Skeletal muscle cell (primary cell): ENCODE measurements around the gene ABHD18.
"Not testable (repeated sequence)": the region's sequence is repeated elsewhere in the genome, so short reads cannot be mapped to it uniquely, and the experiment has no call there.

Experiments
- DNase-seq: peaks from one replicate; pipeline ENCODE4 v3.0.0-alpha.2; 2010; ENCODE audit warnings: low read depth
- H3K4me3 ChIP-seq: 2 replicates; pipeline ENCODE4 v1.5.1; 2011; ENCODE audit warnings: low read depth, mild to moderate bottlenecking, control low read depth, low read length, moderate library complexity

The ABHD18 gene

GRCh38 chr4:127982445-127982844 is 17.2 kb downstream of the ABHD18 start:
- no peak overlapping the region for H3K4me3 ChIP-seq
- no peak for DNase-seq

GRCh38 chr4:127985989-127986388 is 20.8 kb downstream of the ABHD18 start:
- DNase-seq = no peak
- H3K4me3 ChIP-seq = no peak overlapping the region

GRCh38 chr4:127988638-127989037 is 23.4 kb downstream of the ABHD18 start:
- H3K4me3 ChIP-seq = no peak overlapping the region

GRCh38 chr4:127993151-127993550 is 27.9 kb downstream of the ABHD18 start:
- no peak overlapping the region for H3K4me3 ChIP-seq
- DNase-seq = no peak

More at GRCh38 chr4:127988638-127989037, 23.4 kb downstream of the ABHD18 start:
- DNase-seq = no peak

- no peak overlapping the region for H3K4me3 ChIP-seq
- DNase-seq = no peak
Measured at GRCh38 chr4:127995776-127996175, 30.6 kb downstream of the ABHD18 start.

- H3K4me3 ChIP-seq, DNase-seq: not testable (repeated sequence)
Measured at GRCh38 chr4:127996521-127996920, 31.3 kb downstream of the ABHD18 start.

- DNase-seq = no peak
Measured at GRCh38 chr4:127997534-127998388, 32.6 kb downstream of the ABHD18 start.

GRCh38 chr4:128006592-128006991 is 41.4 kb downstream of the ABHD18 start:
- H3K4me3 ChIP-seq = no peak overlapping the region
- DNase-seq = no peak

More at GRCh38 chr4:127997534-127998388, 32.6 kb downstream of the ABHD18 start:
- no peak overlapping the region for H3K4me3 ChIP-seq

GRCh38 chr4:128009428-128009827 is 44.2 kb downstream of the ABHD18 start:
- H3K4me3 ChIP-seq = no peak overlapping the region
- DNase-seq = no peak

GRCh38 chr4:128025319-128025718 is 60.1 kb downstream of the ABHD18 start:
- no peak overlapping the region for H3K4me3 ChIP-seq
- no peak for DNase-seq

- no peak for DNase-seq
- H3K4me3 ChIP-seq = no peak overlapping the region
Measured at GRCh38 chr4:128029907-128030306, 64.7 kb downstream of the ABHD18 start.

GRCh38 chr4:128031756-128032384 is 66.7 kb downstream of the ABHD18 start:
- DNase-seq = no peak
- H3K4me3 ChIP-seq = no peak overlapping the region

GRCh38 chr4:128039568-128039967 is 74.4 kb downstream of the ABHD18 start:
- no peak for DNase-seq
- no peak overlapping the region for H3K4me3 ChIP-seq

GRCh38 chr4:128047019-128047418 is 81.8 kb downstream of the ABHD18 start:
- H3K4me3 ChIP-seq, DNase-seq: not testable (repeated sequence)

GRCh38 chr4:128047514-128047913 is 82.3 kb downstream of the ABHD18 start:
- not testable (repeated sequence) for DNase-seq, H3K4me3 ChIP-seq

GRCh38 chr4:128051229-128051628 is 86.0 kb downstream of the ABHD18 start:
- not testable (repeated sequence) for DNase-seq, H3K4me3 ChIP-seq

- H3K4me3 ChIP-seq, DNase-seq: not testable (repeated sequence)
Measured at GRCh38 chr4:128054907-128055306, 89.7 kb downstream of the ABHD18 start.

GRCh38 chr4:128055441-128056206 is 90.4 kb downstream of the ABHD18 start:
- DNase-seq, H3K4me3 ChIP-seq: not testable (repeated sequence)

GRCh38 chr4:128056396-128056795 is 91.2 kb downstream of the ABHD18 start:
- H3K4me3 ChIP-seq = no peak overlapping the region
- DNase-seq = no peak

GRCh38 chr4:128060121-128060698 is 95.0 kb downstream of the ABHD18 start:
- peak overlapping the region; percentile 82 for H3K4me3 ChIP-seq
- no peak for DNase-seq
